ENCODE data around the gene MACROD2. TPM values are rescaled to one million over a fixed set of nuclear protein-coding genes. Genes with fewer than 3 reads are reported as not detected.

MACROD2 gene
- total and polyA plus RNA-seq, 11 donors, result 0.54 to 5.4 (median 2.4) TPM

GRCh38 chr20:15851576-15852215, 1856.4 kb downstream of the MACROD2 start:
- WGBS, 4 donors, result 69 to 75% (median 71%) methylated on average over 11 of the region's 11 CpGs
- no peaks in the 10 kb centered on the region for H3K27me3 ChIP-seq
- no peak overlapping the region for H3K4me3 ChIP-seq
- no peak for TF ChIP-seq POLR2A (IDR thresholded peaks at IDR 0.05)
- no peak for TF ChIP-seq CTCF (IDR thresholded peaks at IDR 0.05)
- intact Hi-C loops (cut with DNase I), result no loop called here
- no peaks in the 10 kb centered on the region for H3K36me3 ChIP-seq
- no peaks in the 10 kb centered on the region for H3K4me1 ChIP-seq
- ATAC-seq (no peak), DNase-seq (no peak)
- no peaks in the 10 kb centered on the region for H3K9me3 ChIP-seq
- no peak overlapping the region for H3K27ac ChIP-seq

GRCh38 chr20:15854911-15855310, 1859.6 kb downstream of the MACROD2 start:
- WGBS, 4 donors, result 34 to 49% (median 42%) methylated on average over 2 of the region's 2 CpGs
- peak in 1 of 4 donors; percentile 32 for ATAC-seq
- H3K4me1 ChIP-seq, result no peaks in the 10 kb centered on the region
- TF ChIP-seq CTCF (IDR thresholded peaks at IDR 0.05) (no peak), POLR2A (IDR thresholded peaks at IDR 0.05) (no peak)
- intact Hi-C loops (cut with DNase I), result no loop called here
- no peaks in the 10 kb centered on the region for H3K9me3 ChIP-seq
- no peak overlapping the region for H3K27ac ChIP-seq
- no peaks in the 10 kb centered on the region for H3K36me3 ChIP-seq
- H3K4me3 ChIP-seq, result no peak overlapping the region
- no peaks in the 10 kb centered on the region for H3K27me3 ChIP-seq
- no peak for DNase-seq

- ATAC-seq, result no peak
- TF ChIP-seq POLR2A (IDR thresholded peaks at IDR 0.05) (no peak), CTCF (IDR thresholded peaks at IDR 0.05) (no peak)
- WGBS, 4 donors, result 82 to 84% (median 82%) methylated on average over 4 of the region's 4 CpGs
- no peaks in the 10 kb centered on the region for H3K36me3 ChIP-seq
- H3K27me3 ChIP-seq, result no peaks in the 10 kb centered on the region
- no peak overlapping the region for H3K4me3 ChIP-seq
- intact Hi-C loops (cut with DNase I), result no loop called here
- H3K9me3 ChIP-seq, result no peaks in the 10 kb centered on the region
- no peaks in the 10 kb centered on the region for H3K4me1 ChIP-seq
- no peak for DNase-seq
- no peak overlapping the region for H3K27ac ChIP-seq
These were observed 1862.0 kb downstream of the MACROD2 start for GRCh38 chr20:15857173-15857784.

- intact Hi-C loops (cut with DNase I), result no loop called here
- H3K27me3 ChIP-seq, result no peaks in the 10 kb centered on the region
- no peak for DNase-seq
- H3K27ac ChIP-seq, result no peak overlapping the region
- no peak for ATAC-seq
- no peak for TF ChIP-seq CTCF (IDR thresholded peaks at IDR 0.05)
- TF ChIP-seq POLR2A (IDR thresholded peaks at IDR 0.05), result no peak
- H3K4me1 ChIP-seq, result no peaks in the 10 kb centered on the region
- WGBS, 4 donors, result 93 to 100% (median 98%) methylated on average over 2 of the region's 2 CpGs
- no peak overlapping the region for H3K4me3 ChIP-seq
- no peaks in the 10 kb centered on the region for H3K36me3 ChIP-seq
- no peaks in the 10 kb centered on the region for H3K9me3 ChIP-seq
These were observed 1863.7 kb downstream of the MACROD2 start for GRCh38 chr20:15859061-15859460.
